Endodermal cell (in vitro differentiated cells): ENCODE results near the gene FKBP2. TPM values are rescaled to one million over a fixed set of nuclear protein-coding genes. Genes with fewer than 3 reads are reported as not detected.

ENCODE experiments used
- DNase-seq: peaks from one replicate; pipeline ENCODE4 v3.0.0-alpha.2; 2017
- H3K27ac ChIP-seq: 2 replicates; pipeline ENCODE4 v1.5.1; 2013; ENCODE audit warnings: mild to moderate bottlenecking, low read depth, low read length, moderate library complexity
- H3K27me3 ChIP-seq: 2 replicates; pipeline ENCODE4 v1.6.1; 2013; ENCODE audit warnings: mild to moderate bottlenecking, low read length, moderate library complexity; ENCODE audit not compliant: insufficient read depth, control insufficient read depth, poor library complexity, severe bottlenecking
- H3K36me3 ChIP-seq: 2 replicates; pipeline ENCODE4 v1.7.0; 2013; ENCODE audit warnings: mild to moderate bottlenecking, low read length, moderate library complexity; ENCODE audit not compliant: control insufficient read depth, insufficient read depth
- H3K4me1 ChIP-seq: one replicate; pipeline ENCODE4 v1.7.0; 2013; ENCODE audit warnings: low read length; ENCODE audit not compliant: control insufficient read depth, insufficient read depth
- H3K4me3 ChIP-seq: 2 replicates; pipeline ENCODE4 v1.5.1; 2013; ENCODE audit warnings: mild to moderate bottlenecking, low read length, moderate library complexity
- H3K9ac ChIP-seq: 2 replicates; pipeline ENCODE4 v1.6.1; 2013; ENCODE audit warnings: mild to moderate bottlenecking, low read length, moderate library complexity; ENCODE audit not compliant: poor library complexity, severe bottlenecking; ENCODE audit errors: extremely low read depth
- H3K9me3 ChIP-seq: 2 replicates; pipeline ENCODE4 v1.6.1; 2013; ENCODE audit warnings: mild to moderate bottlenecking, low read length, moderate library complexity; ENCODE audit not compliant: control insufficient read depth
- H3K27ac Mint-ChIP-seq: 2 replicates; pipeline ENCODE4 v1.8.0; 2020; ENCODE audit warnings: mixed read lengths
- H3K27me3 Mint-ChIP-seq: 2 replicates; pipeline ENCODE4 v1.8.0; 2021; ENCODE audit warnings: mild to moderate bottlenecking, mixed read lengths; ENCODE audit not compliant: insufficient read depth
- H3K36me3 Mint-ChIP-seq: 2 replicates; pipeline ENCODE4 v1.8.0; 2020; ENCODE audit warnings: low read depth, mixed read lengths
- H3K4me1 Mint-ChIP-seq: 2 replicates; pipeline ENCODE4 v1.8.0; 2020; ENCODE audit warnings: mixed read lengths
- H3K4me3 Mint-ChIP-seq: 2 replicates; pipeline ENCODE4 v1.8.0; 2020; ENCODE audit warnings: mild to moderate bottlenecking, moderate library complexity, mixed read lengths
- H3K9me3 Mint-ChIP-seq: 2 replicates; pipeline ENCODE4 v1.8.0; 2020; ENCODE audit warnings: mild to moderate bottlenecking, mixed read lengths
- CTCF ChIP-seq: fragments of 200-600 bp; sonication (generic); conservative IDR thresholded peaks from 2 replicates; pipeline ENCODE4 v1.5.0; 2021; ENCODE audit warnings: antibody characterized with exemption, mild to moderate bottlenecking
- WGBS, 2 experiments: methylation state at CpG; one replicate each; pipeline versions ENCODE4 v1.1.5 to v1.1.7; 2013; ENCODE audit warnings: missing lambda C conversion rate in 2 of 2, mixed read lengths in 1 of 2; ENCODE audit not compliant: insufficient coverage in 1 of 2, insufficient read length in 1 of 2; 5-methylcytosine and 5-hydroxymethylcytosine counted together
- total RNA-seq, 2 donors: library from RNA; stranded (reverse); fragmentation: NEBNext Ultra II Directional in 1 of 2; extraction: Animal tissue kit (Norgen Biotek cat#: 25700) in 1 of 2; gene quantifications; 2 replicates in 1 of 2; 3 replicates in 1 of 2; pipeline ENCODE4 v1.2.1, GENCODE V29; 2021

The FKBP2 gene
- total RNA-seq, 2 donors from 2014 or later = 44.6 to 53.7 TPM

- no peak overlapping the region for H3K4me3 ChIP-seq
- WGBS, 2 experiments = 92 to 95% methylated on average over 27 to 35 of the region's 35 CpGs
- H3K9me3 ChIP-seq = no peaks in the 10 kb centered on the region
- H3K4me3 Mint-ChIP-seq = no peak overlapping the region
- H3K9me3 Mint-ChIP-seq = no peaks in the 10 kb centered on the region
- TF ChIP-seq CTCF = no peak
- H3K27ac Mint-ChIP-seq = no peak overlapping the region
- no peak for DNase-seq
- no peaks in the 10 kb centered on the region for H3K4me1 ChIP-seq
- H3K27me3 ChIP-seq = no peaks in the 10 kb centered on the region
- H3K36me3 Mint-ChIP-seq = peaks cover 38% of the 10 kb centered on the region
- peaks cover 7% of the 10 kb centered on the region for H3K4me1 Mint-ChIP-seq
- no peak overlapping the region for H3K27ac ChIP-seq
- peaks cover 51% of the 10 kb centered on the region for H3K36me3 ChIP-seq
- no peak overlapping the region for H3K9ac ChIP-seq
- H3K27me3 Mint-ChIP-seq = no peaks in the 10 kb centered on the region
These were observed 14.5 kb downstream of the FKBP2 start for GRCh38 chr11:64255135-64256128.

- H3K27me3 ChIP-seq = no peaks in the 10 kb centered on the region
- peaks cover 5% of the 10 kb centered on the region for H3K4me1 Mint-ChIP-seq
- H3K9me3 Mint-ChIP-seq = no peaks in the 10 kb centered on the region
- no peak overlapping the region for H3K4me3 ChIP-seq
- no peak overlapping the region for H3K27ac Mint-ChIP-seq
- WGBS, 2 experiments = 95 to 96% methylated on average over 3 to 15 of the region's 15 CpGs
- H3K4me3 Mint-ChIP-seq = no peak overlapping the region
- no peak overlapping the region for H3K9ac ChIP-seq
- no peak for TF ChIP-seq CTCF
- H3K27me3 Mint-ChIP-seq = no peaks in the 10 kb centered on the region
- no peaks in the 10 kb centered on the region for H3K4me1 ChIP-seq
- H3K9me3 ChIP-seq = no peaks in the 10 kb centered on the region
- peaks cover 40% of the 10 kb centered on the region for H3K36me3 Mint-ChIP-seq
- DNase-seq = no peak
- H3K36me3 ChIP-seq = peaks cover 56% of the 10 kb centered on the region
- no peak overlapping the region for H3K27ac ChIP-seq
These were observed 15.4 kb downstream of the FKBP2 start for GRCh38 chr11:64256300-64256699.

- Histone ChIP-seq H3K4me3 (no peak overlapping the region), H3K27ac (no peak overlapping the region), H3K9me3 (no peaks in the 10 kb centered on the region), H3K27me3 (no peaks in the 10 kb centered on the region), H3K36me3 (peaks cover 66% of the 10 kb centered on the region), H3K4me1 (no peaks in the 10 kb centered on the region), H3K9ac (no peak overlapping the region)
- 94 to 95% methylated on average over 24 of the region's 24 CpGs for WGBS, 2 experiments
- H3K36me3 Mint-ChIP-seq = peaks cover 55% of the 10 kb centered on the region
- DNase-seq = no peak
- no peaks in the 10 kb centered on the region for H3K9me3 Mint-ChIP-seq
- no peaks in the 10 kb centered on the region for H3K27me3 Mint-ChIP-seq
- H3K27ac Mint-ChIP-seq = no peak overlapping the region
- no peak overlapping the region for H3K4me3 Mint-ChIP-seq
- H3K4me1 Mint-ChIP-seq = peaks cover 5% of the 10 kb centered on the region
- TF ChIP-seq CTCF = no peak
These were observed 17.5 kb downstream of the FKBP2 start for GRCh38 chr11:64258356-64258755.
